Gastrocnemius medialis (tissue), 4 donors: ENCODE results near the gene SKAP2. TPM values are rescaled to one million over a fixed set of nuclear protein-coding genes. Genes with fewer than 3 reads are reported as not detected.

Experiments
- ATAC-seq, 2 donors: fragments of 150-250 bp; one replicate each; pipeline ENCODE4 v1.9.1; 2016
- DNase-seq, 2 donors: peaks; one replicate each; pipeline ENCODE4 v3.0.0-alpha.2; 2019
- H3K27ac ChIP-seq, 4 donors: fragments of 200-600 bp; sonication (generic); 1 replicate in 1 of 4; 2 replicates in 3 of 4; pipeline ENCODE4 v1.5.1; 2016 to 2018; ENCODE audit warnings: mild to moderate bottlenecking in 2 of 4, moderate library complexity in 1 of 4
- H3K27me3 ChIP-seq, 3 donors: fragments of 200-600 bp; sonication (generic) in 2 of 3; 1 replicate in 1 of 3; 2 replicates in 2 of 3; pipeline versions ENCODE4 v1.5.1 to v1.6.0; 2016 to 2019; ENCODE audit warnings: mild to moderate bottlenecking in 1 of 3, moderate library complexity in 1 of 3
- H3K36me3 ChIP-seq, 2 donors: fragments of 200-600 bp; sonication (generic) in 1 of 2; one replicate each; pipeline ENCODE4 v1.5.1; 2017 to 2018
- H3K4me1 ChIP-seq, 2 donors: fragments of 200-600 bp; sonication (generic) in 1 of 2; one replicate each; pipeline ENCODE4 v1.5.1; 2016 to 2017; ENCODE audit warnings: mild to moderate bottlenecking in 2 of 2
- H3K4me3 ChIP-seq, 4 donors: fragments of 200-600 bp; sonication (generic) in 3 of 4; 1 replicate in 1 of 4; 2 replicates in 3 of 4; pipeline ENCODE4 v1.5.1; 2016 to 2019; ENCODE audit warnings: mild to moderate bottlenecking in 2 of 4
- H3K9me3 ChIP-seq, 3 donors: fragments of 200-600 bp; sonication (generic) in 2 of 3; 1 replicate in 1 of 3; 2 replicates in 2 of 3; pipeline ENCODE4 v1.5.1; 2016 to 2019
- CTCF ChIP-seq, 5 experiments: fragments of 450-650 bp in 3 of 5; fragments of 200-600 bp in 2 of 5; sonication (generic) in 2 of 5; IDR thresholded peaks in 4 of 5; conservative IDR thresholded peaks in 1 of 5; 1 replicate in 4 of 5; 2 replicates in 1 of 5; pipeline ENCODE4 v1.5.1; 2016 to 2019; ENCODE audit warnings: antibody characterized with exemption in 5 of 5, mild to moderate bottlenecking in 3 of 5, moderate library complexity in 3 of 5
- POLR2A ChIP-seq, 2 donors: fragments of 450-650 bp; IDR thresholded peaks; one replicate each; pipeline ENCODE4 v1.6.1; 2017; ENCODE audit warnings: antibody characterized with exemption in 2 of 2, mild to moderate bottlenecking in 2 of 2, moderate library complexity in 2 of 2
- in situ Hi-C, 4 donors: fragments of 200-750 bp; cut with MboI; loops; one replicate each; pipeline versions ENCODE4 v1.15.0 to v1.8.0; 2017; ENCODE audit warnings: low sequenced_read_pairs in 4 of 4
- intact Hi-C: fragments of 100-400 bp; cut with DNase I; formaldehyde crosslinking; loops from one replicate; pipeline ENCODE4 v1.15.1; 2023; ENCODE audit warnings: low total_unique reads
- total RNA-seq, 4 donors: library from RNA; depleted of rRNA; stranded (reverse); fragments of >200 nt; gene quantifications; one replicate each; pipeline versions ENCODE4 v1.1.0 to v1.2.3, GENCODE V29; 2016

SKAP2 gene
- total RNA-seq, 4 donors from 2014 or later: 6.1 to 23.5 (median 17.1) TPM

- DNase-seq (no peak), ATAC-seq (no peak)
- Histone ChIP-seq H3K27ac (no peak overlapping the region), H3K4me3 (no peak overlapping the region), H3K9me3 (no peaks in the 10 kb centered on the region), H3K4me1 (no peaks in the 10 kb centered on the region), H3K36me3 (no peaks in the 10 kb centered on the region), H3K27me3 (no peaks in the 10 kb centered on the region)
- intact Hi-C loops: no loop called here
- TF ChIP-seq POLR2A (IDR thresholded peaks at IDR 0.05) (no peak), CTCF (IDR thresholded peaks at IDR 0.05 in 4 of 5, conservative IDR thresholded peaks at IDR 0.05 in 1 of 5) (no peak)
- in situ Hi-C loops: no loop called here
These were observed 225.3 kb downstream of the SKAP2 start for GRCh38 chr7:26639111-26639510.

- H3K9me3 ChIP-seq: no peaks in the 10 kb centered on the region
- H3K4me3 ChIP-seq: no peak overlapping the region
- no peak for TF ChIP-seq POLR2A (IDR thresholded peaks at IDR 0.05)
- no peak for TF ChIP-seq CTCF (IDR thresholded peaks at IDR 0.05 in 4 of 5, conservative IDR thresholded peaks at IDR 0.05 in 1 of 5)
- no peaks in the 10 kb centered on the region for H3K36me3 ChIP-seq
- in situ Hi-C loops: no loop called here
- no peaks in the 10 kb centered on the region for H3K4me1 ChIP-seq
- ATAC-seq: no peak
- H3K27me3 ChIP-seq: no peaks in the 10 kb centered on the region
- intact Hi-C loops: no loop called here
- DNase-seq: no peak
- no peak overlapping the region for H3K27ac ChIP-seq
These were observed 226.2 kb downstream of the SKAP2 start for GRCh38 chr7:26638140-26638539.

- no peak for ATAC-seq
- no peak overlapping the region for H3K4me3 ChIP-seq
- H3K36me3 ChIP-seq: no peaks in the 10 kb centered on the region
- no peak for DNase-seq
- no peak for TF ChIP-seq POLR2A (IDR thresholded peaks at IDR 0.05)
- TF ChIP-seq CTCF (IDR thresholded peaks at IDR 0.05 in 4 of 5, conservative IDR thresholded peaks at IDR 0.05 in 1 of 5): no peak
- no peaks in the 10 kb centered on the region for H3K9me3 ChIP-seq
- no peaks in the 10 kb centered on the region for H3K4me1 ChIP-seq
- H3K27me3 ChIP-seq: no peaks in the 10 kb centered on the region
- in situ Hi-C loops (no loop called here), intact Hi-C loops (no loop called here)
- H3K27ac ChIP-seq: no peak overlapping the region
These were observed 226.8 kb downstream of the SKAP2 start for GRCh38 chr7:26637610-26638009.

- H3K9me3 ChIP-seq: no peaks in the 10 kb centered on the region
- intact Hi-C loops (no loop called here), in situ Hi-C loops (no loop called here)
- H3K36me3 ChIP-seq: no peaks in the 10 kb centered on the region
- H3K4me3 ChIP-seq: no peak overlapping the region
- no peaks in the 10 kb centered on the region for H3K4me1 ChIP-seq
- TF ChIP-seq POLR2A (IDR thresholded peaks at IDR 0.05) (no peak), CTCF (IDR thresholded peaks at IDR 0.05 in 4 of 5, conservative IDR thresholded peaks at IDR 0.05 in 1 of 5) (no peak)
- ATAC-seq (no peak), DNase-seq (no peak)
- no peaks in the 10 kb centered on the region for H3K27me3 ChIP-seq
- no peak overlapping the region for H3K27ac ChIP-seq
These were observed 227.6 kb downstream of the SKAP2 start for GRCh38 chr7:26636808-26637207.

- Histone ChIP-seq H3K4me1 (no peaks in the 10 kb centered on the region), H3K9me3 (no peaks in the 10 kb centered on the region), H3K4me3 (no peak overlapping the region), H3K27me3 (no peaks in the 10 kb centered on the region), H3K27ac (no peak overlapping the region), H3K36me3 (no peaks in the 10 kb centered on the region)
- in situ Hi-C loops (no loop called here), intact Hi-C loops (no loop called here)
- DNase-seq: no peak
- TF ChIP-seq CTCF (IDR thresholded peaks at IDR 0.05 in 4 of 5, conservative IDR thresholded peaks at IDR 0.05 in 1 of 5) (no peak), POLR2A (IDR thresholded peaks at IDR 0.05) (no peak)
- ATAC-seq: no peak
These were observed 230.8 kb downstream of the SKAP2 start for GRCh38 chr7:26633557-26633956.
